HepG2 (cell line): Measurements from ENCODE around the gene TGM1. TPM values are rescaled to one million over a fixed set of nuclear protein-coding genes. Genes with fewer than 3 reads are reported as not detected.

ENCODE experiments used
- AHR ChIP-seq: IDR thresholded peaks from 2 replicates; pipeline ENCODE4 v1.6.1; 2018; ENCODE audit warnings: missing genetic modification reagents, missing compliant biosample characterization
- ASH2L ChIP-seq: fragments of 300-600, 200-600 bp; sonication (generic); IDR thresholded peaks from 2 replicates; pipeline ENCODE4 v1.7.0; 2017; ENCODE audit warnings: low read depth, mild to moderate bottlenecking, moderate library complexity, mixed read lengths, low read length; ENCODE audit not compliant: insufficient read length
- KDM4B ChIP-seq: sonication (generic); formaldehyde crosslinking; IDR thresholded peaks from 2 replicates; pipeline ENCODE4 v1.4.0; 2020; ENCODE audit warnings: missing genetic modification reagents
- MAZ ChIP-seq, 2 experiments: sonication (generic) in 1 of 2; formaldehyde crosslinking in 1 of 2; IDR thresholded peaks; 2 replicates each; pipeline versions ENCODE4 v1.5.0 to v1.6.1; 2012 to 2020; ENCODE audit warnings: low read depth in 2 of 2, mild to moderate bottlenecking in 2 of 2, borderline replicate concordance in 1 of 2, improper control_type of control experiment in 1 of 2, low read length in 1 of 2, missing genetic modification reagents in 1 of 2, moderate library complexity in 1 of 2
- NFKB2 ChIP-seq: sonication (generic); formaldehyde crosslinking; IDR thresholded peaks from 2 replicates; pipeline ENCODE4 v1.4.0; 2020; ENCODE audit warnings: missing genetic modification reagents, borderline replicate concordance
- SIN3A ChIP-seq: IDR thresholded peaks from 2 replicates; pipeline ENCODE4 v1.6.1; 2011; ENCODE audit warnings: low read depth, mild to moderate bottlenecking, control low read depth, low read length, borderline replicate concordance
- ZNF253 ChIP-seq: sonication (generic); formaldehyde crosslinking; IDR thresholded peaks from 2 replicates; pipeline ENCODE4 v1.8.0; 2022; ENCODE audit warnings: mild to moderate bottlenecking, missing genetic modification reagents, borderline replicate concordance
- ZNF292 ChIP-seq: sonication (generic); formaldehyde crosslinking; IDR thresholded peaks from 2 replicates; pipeline ENCODE4 v1.8.1; 2022; ENCODE audit warnings: mild to moderate bottlenecking, low read depth, missing genetic modification reagents, borderline replicate concordance
- ZNF570 ChIP-seq: sonication (generic); formaldehyde crosslinking; IDR thresholded peaks from 2 replicates; pipeline ENCODE4 v1.4.0; 2020; ENCODE audit warnings: mild to moderate bottlenecking, missing genetic modification reagents, borderline replicate concordance
- ZNF713 ChIP-seq: sonication (generic); formaldehyde crosslinking; IDR thresholded peaks from 2 replicates; pipeline ENCODE4 v1.4.0; 2020; ENCODE audit warnings: mild to moderate bottlenecking, missing genetic modification reagents
- polyA plus RNA-seq, 8 experiments: library from polyadenylated mRNA; depleted of rRNA in 3 of 8; stranded (reverse) in 7 of 8; unstranded in 1 of 8; fragments of >200 nt; fragmentation: Illumina TruSeq in 4 of 8; extraction: Trizol in 4 of 8; gene quantifications; 2 replicates each; pipeline versions ENCODE4 v1.2.1 to v1.2.3, GENCODE V29; 2011 to 2016; ENCODE audit warnings: low read depth in 4 of 8, missing spikeins in 1 of 8, mixed read lengths in 1 of 8; ENCODE audit not compliant: insufficient read depth in 1 of 8
- total RNA-seq, 5 experiments: library from RNA; depleted of rRNA; stranded (reverse); fragments of >200 nt; fragmentation: Illumina TruSeq; extraction: Trizol; gene quantifications; 2 replicates each; pipeline ENCODE4 v1.2.3, GENCODE V29; 2016; ENCODE audit warnings: low read depth in 1 of 5
- TF ChIP-seq, protein P1 (sequence below): sonication (generic); formaldehyde crosslinking; IDR thresholded peaks from 2 replicates; pipeline ENCODE4 v1.4.0; 2020; ENCODE audit warnings: missing genetic modification reagents, mild to moderate bottlenecking, borderline replicate concordance

Gene TGM1
- total and polyA plus RNA-seq, 2 of the 13 experiments (the other 11 are each of a cell fraction or from before 2014, with no cell fraction given): 3.2 to 10.6 TPM

DNA sequence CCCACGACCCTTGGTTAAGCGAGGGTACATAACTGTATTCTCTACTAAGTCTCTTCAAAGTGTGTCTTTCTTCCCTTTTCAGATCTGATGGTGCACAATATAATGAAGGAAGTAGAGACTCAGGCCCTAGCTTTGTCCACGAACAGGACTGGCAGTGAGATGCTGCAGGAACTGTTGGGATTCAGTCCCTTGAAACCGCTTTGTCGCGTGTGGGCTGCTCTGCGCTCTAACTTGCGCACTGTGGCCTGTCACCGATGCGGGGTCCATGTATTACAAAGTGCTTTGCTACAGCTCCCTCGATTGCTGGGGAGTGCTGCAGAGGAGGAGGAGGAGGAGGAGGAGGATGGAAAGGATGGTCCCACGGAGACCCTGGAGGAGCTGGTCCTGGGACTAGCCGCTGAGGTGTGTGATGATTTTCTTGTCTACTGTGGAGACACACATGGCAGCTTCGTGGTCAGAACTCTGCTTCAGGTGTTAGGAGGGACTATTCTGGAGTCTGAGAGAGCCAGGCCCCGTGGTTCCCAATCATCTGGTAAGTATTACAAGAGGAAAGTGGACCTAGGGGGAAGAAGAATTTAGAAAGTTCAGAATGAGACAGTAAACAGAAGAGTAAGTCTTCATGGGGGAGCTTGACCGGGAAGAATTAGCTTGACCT is 37.5 kb upstream of the TGM1 start (continued):
- no peak for TF ChIP-seq ZNF292 (CRISPR knock-in tag)
- TF ChIP-seq NFKB2 (CRISPR knock-in tag): no peak
- 0 out of 2 replicates have a peak, but pooled peaks have one; percentile 62 for TF ChIP-seq ZNF713
- no peak for TF ChIP-seq MAZ (IDR thresholded peaks at IDR 0.05; ENCODE audit: borderline replicate concordance, low read depth, low read length)
- TF ChIP-seq MAZ (CRISPR knock-in tag; IDR thresholded peaks at IDR 0.05; ENCODE audit: low read depth): 0 out of 2 replicates have a peak, but pooled peaks have one; percentile 31
- TF ChIP-seq SIN3A: peak; percentile 27; the same call in 1 of the 2 replicates
- TF ChIP-seq, protein P1, sequence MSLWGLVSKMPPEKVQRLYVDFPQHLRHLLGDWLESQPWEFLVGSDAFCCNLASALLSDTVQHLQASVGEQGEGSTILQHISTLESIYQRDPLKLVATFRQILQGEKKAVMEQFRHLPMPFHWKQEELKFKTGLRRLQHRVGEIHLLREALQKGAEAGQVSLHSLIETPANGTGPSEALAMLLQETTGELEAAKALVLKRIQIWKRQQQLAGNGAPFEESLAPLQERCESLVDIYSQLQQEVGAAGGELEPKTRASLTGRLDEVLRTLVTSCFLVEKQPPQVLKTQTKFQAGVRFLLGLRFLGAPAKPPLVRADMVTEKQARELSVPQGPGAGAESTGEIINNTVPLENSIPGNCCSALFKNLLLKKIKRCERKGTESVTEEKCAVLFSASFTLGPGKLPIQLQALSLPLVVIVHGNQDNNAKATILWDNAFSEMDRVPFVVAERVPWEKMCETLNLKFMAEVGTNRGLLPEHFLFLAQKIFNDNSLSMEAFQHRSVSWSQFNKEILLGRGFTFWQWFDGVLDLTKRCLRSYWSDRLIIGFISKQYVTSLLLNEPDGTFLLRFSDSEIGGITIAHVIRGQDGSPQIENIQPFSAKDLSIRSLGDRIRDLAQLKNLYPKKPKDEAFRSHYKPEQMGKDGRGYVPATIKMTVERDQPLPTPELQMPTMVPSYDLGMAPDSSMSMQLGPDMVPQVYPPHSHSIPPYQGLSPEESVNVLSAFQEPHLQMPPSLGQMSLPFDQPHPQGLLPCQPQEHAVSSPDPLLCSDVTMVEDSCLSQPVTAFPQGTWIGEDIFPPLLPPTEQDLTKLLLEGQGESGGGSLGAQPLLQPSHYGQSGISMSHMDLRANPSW (CRISPR knock-in tag): no peak
- no peak for TF ChIP-seq ASH2L
- TF ChIP-seq AHR (CRISPR knock-in tag): no peak
- no peak for TF ChIP-seq ZNF570 (CRISPR knock-in tag)
- TF ChIP-seq KDM4B (CRISPR knock-in tag): no peak
- peak; percentile 19; the same call in 1 of the 2 replicates for TF ChIP-seq ZNF253 (CRISPR knock-in tag)
